Measurements from ENCODE around the gene SIVA1. TPM values are rescaled to one million over a fixed set of nuclear protein-coding genes. Genes with fewer than 3 reads are reported as not detected.

Gene SIVA1
- total RNA-seq, 1 experiment from 2014 or later = 128 TPM

GRCh38 chr14:104806625-104807465 is 53.9 kb downstream of the SIVA1 start:
- TF ChIP-seq SOX15 (CRISPR knock-in tag; IDR thresholded peaks at IDR 0.05) (no peak), HMGXB4 (CRISPR knock-in tag; IDR thresholded peaks at IDR 0.05) (no peak), ZNF121 (CRISPR knock-in tag; IDR thresholded peaks at IDR 0.05) (no peak), ZNF317 (CRISPR knock-in tag; IDR thresholded peaks at IDR 0.05; ENCODE audit: borderline replicate concordance, low read depth) (no peak), ATF3 (CRISPR knock-in tag; conservative IDR thresholded peaks at IDR 0.05) (no peak), E2F4 (CRISPR knock-in tag; IDR thresholded peaks at IDR 0.05; ENCODE audit: borderline replicate concordance, low read depth) (no peak), ZNF532 (CRISPR knock-in tag; IDR thresholded peaks at IDR 0.05; ENCODE audit: borderline replicate concordance) (no peak), AR (CRISPR knock-in tag; IDR thresholded peaks at IDR 0.05) (no peak), PREB (CRISPR knock-in tag; IDR thresholded peaks at IDR 0.05; ENCODE audit: borderline replicate concordance) (no peak), ETV6 (CRISPR knock-in tag; IDR thresholded peaks at IDR 0.05) (no peak), FOXK1 (CRISPR knock-in tag; IDR thresholded peaks at IDR 0.05) (no peak), ZNF263 (CRISPR knock-in tag; IDR thresholded peaks at IDR 0.05; ENCODE audit: low read depth) (no peak), SP1 (CRISPR knock-in tag; conservative IDR thresholded peaks at IDR 0.05) (no peak), ZNF232 (CRISPR knock-in tag; IDR thresholded peaks at IDR 0.05) (no peak), MAX (CRISPR knock-in tag; IDR thresholded peaks at IDR 0.05) (no peak), USF2 (CRISPR knock-in tag; IDR thresholded peaks at IDR 0.05) (no peak), ATF1 (CRISPR knock-in tag; IDR thresholded peaks at IDR 0.05) (no peak), NR3C1 (CRISPR knock-in tag; conservative IDR thresholded peaks at IDR 0.05; ENCODE audit: low read depth) (no peak), STAT6 (CRISPR knock-in tag; conservative IDR thresholded peaks at IDR 0.05; ENCODE audit: low read depth) (no peak)
- ChIA-PET POLR2A (no interaction called here), CTCF (no interaction called here)

More at GRCh38 chr14:104806625-104807465, 53.9 kb downstream of the SIVA1 start:
- Mint-ChIP-seq H3K9me3 (peaks cover 11% of the 10 kb centered on the region), H3K4me3 (no peak overlapping the region), H3K27ac (no peak overlapping the region), H3K36me3 (no peaks in the 10 kb centered on the region), H3K27me3 (ENCODE audit: low read depth) (peaks cover 17% of the 10 kb centered on the region), H3K4me1 (no peaks in the 10 kb centered on the region)
- no peak for DNase-seq (ENCODE audit: low spot score)
- ATAC-seq = no peak
